Lower leg skin (tissue), 3 donors: Measurements from ENCODE around the gene DMRT1.

Experiments used
- CTCF ChIP-seq, 3 donors: fragments of 450-650 bp; IDR thresholded peaks; one replicate each; pipeline ENCODE4 v1.5.1; 2016; ENCODE audit warnings: antibody characterized with exemption in 3 of 3, mild to moderate bottlenecking in 3 of 3, moderate library complexity in 2 of 3
- POLR2A ChIP-seq, 2 donors: fragments of 450-650 bp; IDR thresholded peaks; one replicate each; pipeline ENCODE4 v1.6.1; 2016 to 2017; ENCODE audit warnings: antibody characterized with exemption in 2 of 2, mild to moderate bottlenecking in 1 of 2, moderate library complexity in 1 of 2

- TF ChIP-seq POLR2A (IDR thresholded peaks at IDR 0.05) (no peak), CTCF (IDR thresholded peaks at IDR 0.05) (peak in 1 of 3 donors; percentile 17)
These were observed 167.7 kb downstream of the DMRT1 start for GRCh38 chr9:1009101-1009707.
